GM18909 (cell line): ENCODE results near the gene LHFPL2.

ENCODE experiments used
- ATAC-seq: cut with Tn5 transposase; IDR thresholded peaks from one replicate; pipeline ENCODE4 v1.9.1; 2021; ENCODE audit warnings: mild to moderate bottlenecking; ENCODE audit not compliant: unreplicated experiment, poor library complexity

LHFPL2 gene

DNA sequence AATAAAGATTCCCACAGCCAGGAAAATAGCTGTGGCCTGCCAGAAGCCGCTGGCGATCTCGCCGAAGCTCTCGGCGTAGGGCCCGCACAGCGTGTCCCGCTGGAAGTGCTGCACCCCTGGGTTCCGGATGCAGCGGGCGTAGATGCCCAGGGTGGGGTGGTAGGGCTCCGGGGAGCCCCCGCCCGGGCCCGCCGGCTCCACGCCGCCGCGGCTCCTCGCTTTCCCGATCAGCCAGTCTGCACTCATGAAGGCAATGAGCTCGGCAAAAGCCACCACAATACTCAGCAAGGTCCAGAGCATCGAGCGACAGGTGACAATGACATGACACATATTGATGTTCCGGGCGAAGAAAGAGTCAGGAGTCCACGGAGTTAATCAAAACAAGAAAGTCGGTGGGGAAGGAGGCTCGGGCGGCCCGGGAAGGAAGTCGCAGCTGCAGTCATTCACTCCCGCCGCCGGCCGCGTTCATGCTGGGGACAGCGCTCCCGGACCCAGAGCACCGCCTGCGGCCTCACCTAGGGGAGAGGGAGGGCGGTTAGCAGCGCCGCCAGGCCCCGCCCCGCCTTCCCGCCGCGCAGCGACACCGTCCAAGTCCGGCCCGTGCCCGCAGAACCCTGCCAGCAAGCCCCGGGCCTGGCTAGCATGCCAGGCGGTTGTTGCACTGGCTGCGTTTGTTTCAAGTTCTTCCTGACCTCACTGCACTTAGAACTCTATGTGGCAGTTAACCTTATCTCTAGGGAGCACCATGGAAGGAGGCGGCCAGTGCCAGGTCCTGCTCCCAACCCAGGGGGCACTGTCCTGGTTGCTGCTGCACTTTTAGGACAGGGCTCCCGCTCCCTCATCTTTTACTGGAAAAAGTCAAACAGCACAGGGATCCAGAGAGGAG is 138.4 kb downstream of the LHFPL2 start:
- peak; percentile 88 for ATAC-seq

DNA sequence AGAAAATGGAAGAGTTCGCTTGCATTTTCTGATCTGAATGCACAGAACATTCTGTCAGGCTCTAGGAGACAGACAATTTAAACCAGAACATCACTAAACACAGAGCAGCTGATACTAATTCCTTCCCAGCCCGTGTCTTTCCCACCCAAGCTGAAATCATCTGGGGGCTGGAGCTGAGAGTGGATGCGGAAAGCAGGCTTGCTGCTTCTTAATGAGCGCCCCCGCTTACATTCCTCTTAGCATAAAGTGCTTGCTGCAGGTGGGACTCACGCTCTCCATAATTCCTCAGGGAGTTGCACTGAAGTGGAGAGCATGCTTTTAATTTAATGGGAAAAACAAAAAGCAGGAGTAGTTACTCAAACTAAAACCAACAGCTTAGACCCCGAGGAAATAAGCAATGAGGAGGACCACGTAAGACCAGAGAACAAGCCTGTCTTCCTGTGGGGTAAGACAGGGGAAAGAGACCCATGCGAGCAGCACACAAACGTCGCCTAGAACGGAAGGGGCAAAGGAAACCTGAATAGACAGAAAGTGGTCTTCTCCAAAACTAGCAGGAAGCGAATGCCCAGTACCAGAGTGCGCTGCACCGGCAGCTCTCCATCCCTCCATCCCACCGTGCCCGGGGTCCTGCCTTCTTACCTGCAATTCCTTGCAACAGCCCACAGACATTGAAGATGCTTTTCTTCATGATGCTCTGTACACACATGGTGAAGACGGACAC is 139.3 kb downstream of the LHFPL2 start:
- no peak for ATAC-seq

GRCh38 chr5:78508186-78508765 is 140.3 kb downstream of the LHFPL2 start:
- no peak for ATAC-seq

- no peak for ATAC-seq
Measured at GRCh38 chr5:78507531-78507930, 141.0 kb downstream of the LHFPL2 start.

- ATAC-seq = no peak
Measured at GRCh38 chr5:78506261-78507024, 142.1 kb downstream of the LHFPL2 start.

DNA sequence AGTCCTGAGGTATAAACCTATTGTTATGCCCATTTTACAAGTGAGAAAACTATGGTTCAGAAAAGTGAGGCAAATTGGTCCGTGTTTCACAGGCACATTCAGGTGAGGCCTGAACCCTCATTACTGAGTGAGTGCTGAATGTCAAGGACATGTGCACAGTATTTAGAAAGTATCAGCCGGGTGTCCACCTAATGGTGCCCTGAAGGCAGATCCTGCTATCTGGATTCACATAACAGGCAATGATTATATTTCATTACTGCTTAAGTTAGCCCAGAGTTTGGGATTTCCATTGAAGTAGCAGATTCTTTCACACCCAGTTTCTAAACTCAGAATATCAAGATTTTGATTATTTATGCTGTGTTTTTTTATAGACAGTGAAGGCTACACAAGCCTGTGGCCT is 142.7 kb downstream of the LHFPL2 start:
- ATAC-seq = no peak

- no peak for ATAC-seq
Measured at GRCh38 chr5:78504704-78505677, 143.6 kb downstream of the LHFPL2 start.

DNA sequence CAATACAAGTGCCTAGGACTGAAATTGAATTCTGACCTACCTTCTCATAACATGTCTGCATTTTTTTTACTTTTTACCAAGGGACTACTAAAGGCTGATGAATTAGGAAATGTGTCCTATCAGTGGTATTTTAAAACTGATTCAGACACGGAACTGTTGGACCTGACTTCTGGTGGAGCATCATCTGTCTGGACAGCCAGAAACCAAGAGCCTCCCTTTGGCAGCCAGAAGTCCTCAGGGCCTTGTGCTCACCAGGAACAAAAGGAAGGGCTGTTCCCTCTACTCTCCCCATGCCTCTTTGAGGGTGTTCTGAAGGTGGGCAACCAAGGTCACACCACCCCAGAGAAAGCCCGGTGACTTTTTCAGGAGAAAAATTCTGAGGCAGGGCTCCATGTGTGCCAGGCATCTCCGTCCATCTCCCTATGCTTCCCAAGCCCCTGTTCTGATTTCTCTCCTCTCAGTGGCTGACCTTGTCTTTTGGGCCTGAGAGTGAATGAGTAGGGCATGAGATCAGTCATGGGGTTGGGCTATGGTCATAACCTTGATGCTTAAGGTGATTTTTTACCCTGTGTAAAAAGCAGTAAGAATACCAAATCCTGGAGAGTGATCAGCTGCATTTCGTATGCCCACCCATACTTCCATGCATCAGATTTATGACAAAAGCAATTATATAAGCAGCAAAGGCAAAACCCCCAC is 144.5 kb downstream of the LHFPL2 start:
- no peak for ATAC-seq

DNA sequence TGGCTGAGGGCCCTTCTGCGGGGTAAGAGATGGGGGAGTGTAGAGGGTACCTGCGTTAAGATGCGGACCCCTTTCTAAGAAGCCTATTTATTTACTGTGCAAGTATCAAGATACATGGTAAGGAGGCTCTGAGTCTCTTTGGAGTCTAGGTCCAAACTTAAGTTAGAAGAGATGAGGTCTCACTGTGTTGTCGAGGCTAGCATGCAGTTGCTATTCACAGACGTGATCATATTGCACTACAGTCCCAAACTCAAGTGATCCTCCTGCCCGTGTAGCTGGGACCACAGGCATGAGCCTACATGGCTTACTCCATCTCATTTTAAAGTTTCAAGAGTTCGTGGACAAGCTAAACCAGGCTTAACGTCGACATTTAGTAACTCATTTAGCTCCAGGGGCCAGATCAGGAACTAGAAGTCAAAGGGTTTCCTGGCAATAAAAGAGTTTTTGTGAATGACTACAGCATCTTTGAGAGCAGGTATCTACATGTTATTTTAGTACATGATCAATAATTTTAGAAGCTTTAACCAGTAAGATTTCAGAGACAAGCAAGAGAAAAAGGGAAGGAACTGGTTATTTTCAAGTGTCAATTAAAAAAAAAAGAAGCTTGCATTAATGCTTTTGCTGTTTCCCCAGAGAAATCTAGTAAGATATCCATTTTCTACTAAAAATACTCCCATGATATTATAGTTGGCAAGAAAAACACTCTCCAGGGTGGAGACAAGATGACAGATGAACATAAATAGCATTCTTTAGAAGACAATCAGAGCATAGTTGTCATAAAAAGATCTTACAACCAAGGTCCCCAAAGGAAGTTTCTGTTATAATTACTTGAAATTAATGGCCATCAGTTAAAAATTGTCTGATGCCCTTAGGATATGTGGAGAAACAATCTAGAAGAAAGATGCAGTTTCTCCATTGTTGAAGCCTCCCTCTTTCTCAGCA is 146.9 kb downstream of the LHFPL2 start:
- no peak for ATAC-seq

- no peak for ATAC-seq
Measured at GRCh38 chr5:78500871-78501270, 147.7 kb downstream of the LHFPL2 start.

- no peak for ATAC-seq
Measured at GRCh38 chr5:78500028-78500427, 148.5 kb downstream of the LHFPL2 start.

DNA sequence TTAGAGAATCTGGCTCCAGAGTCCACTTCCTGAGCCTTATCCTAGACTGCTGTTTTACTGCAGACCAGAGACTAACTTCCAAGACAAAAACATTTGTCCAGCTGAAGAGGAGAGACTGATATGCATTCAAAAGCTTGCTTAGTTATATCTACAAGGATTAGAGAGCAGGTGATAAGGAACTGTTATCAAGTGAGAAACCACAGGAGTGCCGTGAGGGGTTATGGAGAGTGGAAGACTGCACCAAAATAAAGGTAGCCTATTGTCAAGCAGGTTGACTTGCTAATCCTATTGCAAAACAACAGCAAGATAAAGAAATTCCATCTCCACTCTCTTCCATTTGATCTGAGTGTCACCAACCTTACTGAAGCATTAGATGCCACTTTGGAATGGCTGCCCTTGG is 149.1 kb downstream of the LHFPL2 start:
- ATAC-seq = no peak

DNA sequence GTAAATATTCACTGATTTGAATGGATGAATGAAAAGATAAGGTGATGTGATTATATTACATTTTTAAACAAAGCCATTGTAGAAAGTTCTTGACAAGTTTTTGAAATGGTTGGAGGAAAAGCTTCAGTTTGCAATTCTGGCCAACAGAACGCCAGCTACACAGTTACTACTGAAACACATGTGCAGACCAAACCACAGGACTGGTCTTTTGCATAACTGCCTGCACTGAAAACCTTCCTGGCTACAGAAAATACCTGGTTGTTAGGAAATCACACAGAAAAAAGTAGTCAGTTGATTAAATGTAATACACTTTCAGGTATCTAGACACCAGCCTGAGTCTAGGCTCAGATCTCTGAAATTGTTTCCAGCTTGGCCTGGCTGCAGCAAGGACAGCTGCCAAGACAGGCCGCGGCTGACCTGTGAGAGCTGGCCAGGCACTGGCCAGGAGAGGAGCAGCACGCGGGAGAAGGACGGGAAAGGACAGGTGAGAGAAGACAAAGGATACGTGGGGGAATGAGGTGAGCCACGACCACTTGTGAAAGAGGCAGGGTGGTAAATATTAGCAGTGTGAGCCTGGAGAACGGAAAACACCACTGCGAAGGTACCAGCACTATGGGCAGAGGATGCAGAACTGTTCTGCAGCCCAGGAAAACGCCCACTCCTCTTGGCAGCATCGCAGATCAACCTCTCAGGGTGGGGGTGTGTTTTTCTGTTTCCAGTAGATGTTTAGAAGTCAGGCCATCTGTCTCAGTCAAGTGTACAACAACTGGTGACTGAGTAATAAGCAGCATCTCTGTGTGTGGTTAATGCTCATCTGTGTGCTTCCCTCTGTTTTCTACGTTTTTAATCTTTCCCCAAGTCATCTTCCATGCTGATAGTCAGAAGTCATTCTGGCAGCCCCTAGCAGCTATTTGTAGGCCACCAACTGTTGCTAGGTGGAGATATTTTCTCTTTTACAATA is 150.7 kb downstream of the LHFPL2 start:
- ATAC-seq = peak; percentile 63

DNA sequence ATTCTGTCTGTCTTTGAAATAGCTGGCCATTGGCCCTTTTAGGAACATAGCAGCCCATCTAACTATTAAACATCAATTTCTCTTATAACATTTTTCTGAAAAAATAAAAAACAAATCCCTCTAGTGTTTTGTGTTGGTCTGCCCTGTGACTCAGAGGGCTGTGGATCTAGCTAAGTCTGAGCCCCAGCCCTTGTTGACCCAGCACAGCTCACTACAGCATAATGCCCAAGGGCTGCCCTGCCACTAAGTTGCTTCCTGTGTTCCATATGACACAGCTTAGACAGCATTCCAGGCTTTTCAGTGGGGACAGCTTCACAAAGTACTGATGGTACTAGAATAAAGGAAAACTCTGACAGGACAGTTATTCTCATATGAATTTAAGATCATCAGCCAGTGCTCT is 152.2 kb downstream of the LHFPL2 start:
- no peak for ATAC-seq

DNA sequence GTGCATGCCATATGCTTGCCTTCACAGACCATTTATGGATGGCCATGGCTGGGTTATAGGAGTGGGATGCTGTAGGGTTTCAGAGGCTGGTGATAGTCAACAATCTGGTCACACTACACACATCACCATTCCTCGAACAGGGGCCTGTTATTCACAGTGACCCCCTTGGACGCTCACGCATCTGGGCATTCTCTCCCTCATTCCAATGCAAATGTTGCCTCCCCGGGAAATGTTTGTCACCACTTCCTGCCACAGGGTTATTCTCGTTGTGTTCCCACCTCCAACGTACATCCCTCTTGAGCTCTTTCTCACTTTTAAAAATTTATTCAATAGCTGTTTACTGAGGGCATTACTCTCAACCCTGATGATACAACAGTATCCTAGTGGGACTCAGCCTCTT is 152.8 kb downstream of the LHFPL2 start:
- no peak for ATAC-seq

DNA sequence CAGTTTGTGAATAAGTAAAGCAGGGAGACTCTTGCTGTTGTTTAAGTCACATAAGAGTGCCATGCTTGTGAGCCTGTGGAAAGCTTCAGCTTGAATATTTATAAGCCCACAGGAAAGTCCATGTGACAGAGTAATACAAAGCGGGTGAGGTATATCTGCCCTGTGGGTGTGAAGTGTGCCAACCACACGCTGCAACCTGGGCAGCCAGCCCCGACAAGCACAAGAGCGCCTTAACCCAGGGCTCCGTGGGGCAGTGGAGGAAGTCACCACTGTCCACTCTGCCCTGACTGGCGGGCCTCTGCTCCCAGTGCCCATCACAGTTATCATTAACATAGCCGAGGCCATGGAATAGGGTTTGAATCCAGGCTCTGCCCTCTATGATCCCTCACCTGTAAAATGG is 155.9 kb downstream of the LHFPL2 start:
- no peak for ATAC-seq

- ATAC-seq = no peak
Measured at GRCh38 chr5:78492224-78492623, 156.3 kb downstream of the LHFPL2 start.
